Activated gamma-delta T cell (primary cell): ENCODE results near the gene TMOD4.
A peak's percentile ranks its signal among the peaks of the same experiment; 100 is the strongest.

Experiments used
- DNase-seq: peaks from one replicate; lab custom pipeline; 2025; lab: John Stamatoyannopoulos, UW

The TMOD4 gene

GRCh38 chr1:151175041-151175741 is 590 bp downstream of the TMOD4 start:
- DNase-seq, result no peak

GRCh38 chr1:151171190-151171589 is 4.6 kb downstream of the TMOD4 start:
- DNase-seq, result no peak

- DNase-seq, result no peak
Observed at GRCh38 chr1:151167116-151167515, 8.7 kb downstream of the TMOD4 start.

DNA sequence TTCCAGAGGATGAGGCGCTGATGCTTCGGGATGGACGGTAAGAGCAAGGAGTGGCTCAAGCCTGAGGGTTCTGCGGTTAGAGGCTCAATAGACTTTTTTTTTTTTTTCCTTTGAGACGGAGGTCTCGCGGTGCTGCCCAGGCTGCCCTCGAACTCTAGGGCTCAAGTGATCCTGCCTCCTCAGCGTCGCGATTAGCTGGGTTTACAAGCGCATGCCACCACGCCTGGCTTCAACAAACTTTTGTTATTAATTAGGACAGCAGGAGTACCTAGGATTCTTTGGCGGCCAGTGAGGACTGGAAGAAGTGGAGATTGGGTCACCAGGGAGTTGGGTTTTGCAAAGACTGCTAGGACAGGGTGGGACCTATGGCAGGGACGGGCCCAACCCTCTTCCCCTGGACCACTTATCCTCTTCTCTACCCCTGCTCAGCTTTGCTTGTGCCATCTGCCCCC is 9.2 kb downstream of the TMOD4 start:
- no peak for DNase-seq

- DNase-seq, result peak; percentile 59
Observed at GRCh38 chr1:151165738-151166504, 9.9 kb downstream of the TMOD4 start, which contains the start of the genes LYSMD1 and SCNM1. Gene LYSMD1, minus strand, starts transcription at chr1:151165902. Its CDS starts 644 bp downstream, at chr1:151165258. Gene SCNM1, plus strand, starts transcription at chr1:151166144. Its CDS starts 9 bp downstream, at chr1:151166153.

GRCh38 chr1:151165281-151165737 is 10.5 kb downstream of the TMOD4 start:
- DNase-seq, result no peak

DNA sequence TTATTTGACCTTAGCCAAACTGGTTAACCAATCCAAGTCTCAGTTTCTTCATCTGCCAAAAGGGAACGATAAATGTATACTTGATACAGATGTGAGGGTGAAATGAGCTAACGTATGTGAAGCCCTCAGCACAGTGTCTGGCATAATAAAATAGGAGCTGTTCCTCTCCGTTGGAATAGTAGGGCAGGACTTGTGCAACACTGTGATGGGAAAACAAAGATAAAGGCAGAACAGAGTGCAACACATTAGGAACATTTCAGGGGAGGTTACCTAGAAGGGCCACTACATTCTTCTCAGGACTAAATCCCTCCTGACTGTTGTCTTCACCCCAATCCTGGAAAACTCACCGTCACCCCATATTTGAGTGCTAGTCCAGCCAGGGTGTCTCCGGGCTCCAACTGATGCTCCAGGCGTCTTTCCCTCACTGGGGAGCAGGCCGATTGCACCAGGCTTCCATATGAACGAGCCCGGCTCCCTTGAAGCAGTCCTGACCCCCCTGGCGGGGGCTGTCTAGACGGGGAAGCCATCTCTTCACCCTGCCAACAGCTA is 11.0 kb downstream of the TMOD4 start:
- no peak for DNase-seq

DNA sequence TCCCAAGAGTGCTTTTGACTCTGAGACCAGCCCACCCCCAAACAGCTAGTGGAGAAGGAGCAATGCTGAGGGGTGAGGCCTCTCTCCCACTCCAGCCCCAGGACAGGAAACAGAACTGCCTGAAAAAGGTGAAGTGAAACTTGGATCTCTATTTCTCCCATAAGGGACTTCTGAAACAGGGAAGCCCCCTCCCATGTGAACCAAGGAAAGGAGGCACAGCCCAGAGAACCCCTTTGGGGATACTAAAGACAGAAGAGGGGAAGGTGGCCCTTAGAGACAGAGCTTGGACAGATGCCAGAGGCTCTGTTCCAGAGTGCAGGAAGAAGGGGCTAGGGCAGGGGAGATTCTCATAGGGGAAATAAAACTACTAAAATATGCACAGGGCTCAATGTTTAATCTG is 16.4 kb downstream of the TMOD4 start:
- no peak for DNase-seq

GRCh38 chr1:151158751-151159251 is 17.0 kb downstream of the TMOD4 start:
- no peak for DNase-seq

- no peak for DNase-seq
Observed at GRCh38 chr1:151158326-151158725, 17.5 kb downstream of the TMOD4 start.

- no peak for DNase-seq
Observed at GRCh38 chr1:151157067-151157531, 18.7 kb downstream of the TMOD4 start.

- DNase-seq, result no peak
Observed at GRCh38 chr1:151156515-151156819, 19.3 kb downstream of the TMOD4 start, which contains the start of gene TNFAIP8L2. Gene TNFAIP8L2, plus strand, starts transcription at chr1:151156649. Its CDS starts 2,049 bp downstream, at chr1:151158698.

- DNase-seq, result no peak
Observed at GRCh38 chr1:151147665-151148064, 28.1 kb downstream of the TMOD4 start.

DNA sequence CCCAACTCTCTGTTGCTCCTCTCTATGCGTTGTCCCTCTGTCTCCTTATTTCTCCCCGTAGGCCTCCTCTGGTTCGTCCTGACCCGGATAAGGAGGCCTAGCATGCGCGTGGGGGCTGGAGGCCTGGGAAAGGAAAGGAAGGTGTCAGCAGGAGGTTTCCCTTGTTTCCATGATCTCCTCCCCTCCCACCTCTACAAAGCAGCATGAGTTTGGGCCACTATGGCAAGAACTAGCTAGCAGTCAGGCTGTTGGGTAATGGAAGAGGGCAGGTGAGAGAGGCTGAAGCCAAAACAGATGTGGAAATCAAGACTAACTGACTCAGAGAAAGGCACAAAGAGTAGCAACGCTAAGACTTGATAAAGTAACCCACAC is 28.7 kb downstream of the TMOD4 start:
- DNase-seq, result no peak

GRCh38 chr1:151146412-151147131 is 29.2 kb downstream of the TMOD4 start, which contains the start of gene SEMA6C:
Gene SEMA6C, minus strand, starts transcription at chr1:151146631. Its CDS starts 4,010 bp downstream, at chr1:151142621.
- peak; percentile 78 for DNase-seq

- no peak for DNase-seq
Observed at GRCh38 chr1:151146072-151146411, 29.7 kb downstream of the TMOD4 start.

- no peak for DNase-seq
Observed at GRCh38 chr1:151145304-151146071, 30.3 kb downstream of the TMOD4 start.

GRCh38 chr1:151144474-151145303 is 31.1 kb downstream of the TMOD4 start:
- no peak for DNase-seq

DNA sequence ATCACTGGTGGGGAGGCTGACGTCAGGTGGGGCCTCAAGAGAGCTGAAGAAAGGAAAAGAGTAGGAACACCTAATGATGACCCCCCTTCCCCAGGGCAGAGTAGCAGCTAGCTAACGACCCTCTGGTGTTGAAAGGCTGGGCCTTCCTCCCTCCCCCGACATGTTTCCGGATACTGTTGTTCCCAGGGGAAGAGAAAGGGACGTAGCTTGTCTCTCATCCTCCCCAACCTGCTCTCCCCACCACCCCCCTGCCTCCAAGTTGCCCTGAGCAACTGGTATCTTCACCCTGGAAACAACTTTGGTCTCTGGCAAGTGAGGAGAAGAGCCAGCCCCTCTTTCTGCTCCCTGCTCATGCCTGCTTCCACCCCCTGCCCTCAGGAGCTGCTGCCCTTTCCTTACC is 31.8 kb downstream of the TMOD4 start:
- no peak for DNase-seq

- no peak for DNase-seq
Observed at GRCh38 chr1:151143057-151143435, 32.7 kb downstream of the TMOD4 start.
